K562 (cell line): ENCODE results near the gene IGSF21. TPM values are rescaled to one million over a fixed set of nuclear protein-coding genes. Genes with fewer than 3 reads are reported as not detected.
A peak's percentile ranks its signal among the peaks of the same experiment; 100 is the strongest.

Experiments
- CHD2 ChIP-seq: IDR thresholded peaks from 2 replicates; pipeline ENCODE4 v1.6.1; 2011; ENCODE audit warnings: low read depth, low read length
- DIDO1 ChIP-seq: fragments of 450-650 bp; IDR thresholded peaks from 2 replicates; pipeline ENCODE4 v1.6.1; 2016; ENCODE audit warnings: low read depth, missing biosample characterization, missing genetic modification characterization
- DMBX1 ChIP-seq: fragments of 250-450 bp; sonication (Bioruptor Pico); IDR thresholded peaks from 2 replicates; pipeline ENCODE4 v1.8.0; 2022; ENCODE audit warnings: inconsistent platforms, mild to moderate bottlenecking, moderate library complexity, borderline replicate concordance
- ELF4 ChIP-seq: fragments of 450-650 bp; formaldehyde crosslinking; IDR thresholded peaks from 2 replicates; pipeline ENCODE4 v1.4.0; 2022; ENCODE audit warnings: missing genetic modification characterization
- EZH2 ChIP-seq: IDR thresholded peaks from 2 replicates; pipeline ENCODE4 v1.6.1; 2012; ENCODE audit warnings: low read depth, mild to moderate bottlenecking, inconsistent platforms, low read length, borderline replicate concordance
- GATAD2B ChIP-seq: fragments of 450-650 bp; IDR thresholded peaks from 2 replicates; pipeline ENCODE4 v1.6.1; 2017; ENCODE audit warnings: mild to moderate bottlenecking, borderline replicate concordance
- HMG20B ChIP-seq: fragments of 250-450 bp; sonication (Bioruptor Pico); IDR thresholded peaks from 2 replicates; pipeline ENCODE4 v1.5.0; 2021; ENCODE audit warnings: mild to moderate bottlenecking
- HSF4 ChIP-seq: fragments of 250-450 bp; sonication (Bioruptor Pico); IDR thresholded peaks from 2 replicates; pipeline ENCODE4 v2.1.2; 2022; ENCODE audit warnings: mild to moderate bottlenecking, moderate library complexity, borderline replicate concordance
- JUNB ChIP-seq: fragments of 450-650 bp; formaldehyde crosslinking; conservative IDR thresholded peaks from 2 replicates; pipeline ENCODE4 v1.4.0; 2020; ENCODE audit warnings: mild to moderate bottlenecking
- KAT8 ChIP-seq: fragments of 450-650 bp; IDR thresholded peaks from 2 replicates; pipeline ENCODE4 v1.6.1; 2016; ENCODE audit warnings: low read depth, mild to moderate bottlenecking
- MAZ ChIP-seq, 2 experiments: fragments of 450-650 bp in 1 of 2; sonication (generic) in 1 of 2; formaldehyde crosslinking; IDR thresholded peaks in 1 of 2; conservative IDR thresholded peaks in 1 of 2; 2 replicates each; pipeline versions ENCODE4 v1.4.0 to v1.5.0; 2020; ENCODE audit warnings: mild to moderate bottlenecking in 1 of 2, missing genetic modification reagents in 1 of 2
- MCM2 ChIP-seq: fragments of 450-650 bp; IDR thresholded peaks from 2 replicates; pipeline ENCODE4 v1.6.1; 2017; ENCODE audit warnings: low read depth, mild to moderate bottlenecking
- NR2C2 ChIP-seq, 2 experiments: fragments of 200-800 bp in 1 of 2; sonication (Bioruptor generic) in 1 of 2; sonication (generic) in 1 of 2; formaldehyde crosslinking in 1 of 2; IDR thresholded peaks; 2 replicates each; pipeline versions ENCODE4 v1.6.1 to v1.8.0; 2016 to 2022; ENCODE audit warnings: mild to moderate bottlenecking in 1 of 2, missing compliant biosample characterization in 1 of 2, missing genetic modification characterization in 1 of 2, missing genetic modification reagents in 1 of 2
- PHTF2 ChIP-seq: fragments of 250-450 bp; sonication (Bioruptor Pico); IDR thresholded peaks from 2 replicates; pipeline ENCODE4 v1.5.0; 2021; ENCODE audit warnings: mild to moderate bottlenecking
- SLC30A9 ChIP-seq: fragments of 250-450 bp; sonication (Bioruptor Pico); IDR thresholded peaks from 2 replicates; pipeline ENCODE4 v1.8.0; 2022; ENCODE audit warnings: mild to moderate bottlenecking, moderate library complexity
- ZFP36 ChIP-seq: fragments of 150-350 bp; IDR thresholded peaks from 2 replicates; pipeline ENCODE4 v1.6.1; 2018; ENCODE audit warnings: low read length, low read depth; ENCODE audit not compliant: partially characterized antibody
- ZNF12 ChIP-seq: sonication (generic); formaldehyde crosslinking; IDR thresholded peaks from 2 replicates; pipeline ENCODE4 v1.4.0; 2020; ENCODE audit warnings: mild to moderate bottlenecking, missing genetic modification reagents
- ZNF766 ChIP-seq: fragments of 200-800 bp; sonication (Bioruptor generic); conservative IDR thresholded peaks from 2 replicates; pipeline ENCODE4 v1.6.1; 2016; ENCODE audit warnings: missing genetic modification characterization, missing compliant biosample characterization
- polyA plus RNA-seq, 8 experiments: library from polyadenylated mRNA; depleted of rRNA in 4 of 8; stranded (reverse) in 5 of 8; unstranded in 3 of 8; fragments of >200 nt; fragmentation: Nextera tagmentation in 2 of 8; fragmentation: Illumina TruSeq in 1 of 8; extraction: Ambion mirVana in 2 of 8; extraction: Trizol in 1 of 8; gene quantifications; 2 replicates each; pipeline versions ENCODE4 v1.2.1 to v1.2.3, GENCODE V29; 2011 to 2014; ENCODE audit warnings: inconsistent platforms in 1 of 8, missing spikeins in 1 of 8
- total RNA-seq, 7 experiments: library from RNA; depleted of rRNA in 6 of 7; stranded (reverse); fragments of >200 nt in 6 of 7; fragmentation: Illumina TruSeq in 2 of 7; extraction: Trizol in 2 of 7; gene quantifications; 2 replicates each; pipeline versions ENCODE4 v1.2.1 to v1.2.3, GENCODE V29; 2011 to 2021; ENCODE audit warnings: low replicate concordance in 1 of 7
- TF ChIP-seq, protein P1 (sequence below): fragments of 250-450 bp; sonication (Bioruptor Pico); IDR thresholded peaks from 2 replicates; pipeline ENCODE4 v1.9.0; 2021; ENCODE audit warnings: mild to moderate bottlenecking, inconsistent platforms
- TF ChIP-seq, protein P2 (sequence below): fragments of 450-650 bp; IDR thresholded peaks from 2 replicates; pipeline ENCODE4 v1.6.1; 2016; ENCODE audit warnings: mild to moderate bottlenecking
- TF ChIP-seq, protein P3 (sequence below): fragments of 250-450 bp; sonication (Bioruptor Pico); IDR thresholded peaks from 2 replicates; pipeline ENCODE4 v1.5.0; 2020; ENCODE audit warnings: mild to moderate bottlenecking, borderline replicate concordance
- TF ChIP-seq, protein P4 (sequence below): sonication (generic); IDR thresholded peaks from 2 replicates; pipeline ENCODE4 v1.6.1; 2016

Gene IGSF21
- total and polyA plus RNA-seq, 9 of the 15 experiments (the other 6 are each of a cell fraction or from before 2014, with no cell fraction given), result not detected

DNA sequence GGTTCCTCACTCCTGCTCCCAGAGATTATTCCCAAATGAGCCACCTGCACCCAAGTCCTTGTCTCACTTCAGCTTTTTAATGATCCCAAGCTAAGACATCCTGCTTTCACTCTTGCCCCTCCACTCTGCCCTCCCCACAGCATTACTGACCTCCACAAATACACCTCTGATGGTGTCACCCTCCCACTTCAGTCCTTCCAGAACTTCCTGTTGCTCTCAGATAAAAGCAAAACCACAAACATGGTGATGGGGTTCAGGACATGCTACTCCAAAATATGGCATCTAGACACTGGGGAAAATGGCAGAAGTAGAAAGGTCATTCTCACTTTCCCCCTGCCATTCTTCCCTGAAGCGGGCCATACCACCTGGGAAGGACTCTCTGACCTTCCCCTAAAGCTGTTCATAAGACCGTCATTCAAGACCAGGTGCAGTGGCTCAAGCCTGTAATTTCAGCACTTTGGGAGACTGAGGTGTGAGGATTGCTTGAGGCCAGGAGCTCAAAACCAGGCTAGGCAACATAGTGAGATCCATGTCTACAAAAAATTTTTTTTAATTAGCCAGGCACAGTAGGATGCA, 307.4 kb downstream of the IGSF21 start (continued):
- TF ChIP-seq ZFP36 (no peak), HMG20B (CRISPR knock-in tag) (no peak), MAZ (CRISPR knock-in tag; conservative IDR thresholded peaks at IDR 0.05 in 1 of 2, IDR thresholded peaks at IDR 0.05 in 1 of 2) (no peak; a peak in 2 of 4 replicates), SLC30A9 (CRISPR knock-in tag) (no peak), JUNB (0 out of 2 replicates have a peak, but pooled peaks have one; percentile 10), ZNF766 (peak; percentile 84), NR2C2 (CRISPR knock-in tag; IDR thresholded peaks at IDR 0.05) (no peak), NR2C2 (tag; IDR thresholded peaks at IDR 0.05) (peak; percentile 80), DMBX1 (CRISPR knock-in tag) (no peak; the same call in 1 of the 2 replicates), HSF4 (CRISPR knock-in tag) (no peak), DIDO1 (no peak), KAT8 (no peak), EZH2 (no peak), GATAD2B (no peak), MCM2 (no peak), PHTF2 (no peak), CHD2 (no peak), ZNF12 (CRISPR knock-in tag) (no peak), ELF4 (CRISPR knock-in tag) (peak; percentile 91)
- TF ChIP-seq, protein P1, sequence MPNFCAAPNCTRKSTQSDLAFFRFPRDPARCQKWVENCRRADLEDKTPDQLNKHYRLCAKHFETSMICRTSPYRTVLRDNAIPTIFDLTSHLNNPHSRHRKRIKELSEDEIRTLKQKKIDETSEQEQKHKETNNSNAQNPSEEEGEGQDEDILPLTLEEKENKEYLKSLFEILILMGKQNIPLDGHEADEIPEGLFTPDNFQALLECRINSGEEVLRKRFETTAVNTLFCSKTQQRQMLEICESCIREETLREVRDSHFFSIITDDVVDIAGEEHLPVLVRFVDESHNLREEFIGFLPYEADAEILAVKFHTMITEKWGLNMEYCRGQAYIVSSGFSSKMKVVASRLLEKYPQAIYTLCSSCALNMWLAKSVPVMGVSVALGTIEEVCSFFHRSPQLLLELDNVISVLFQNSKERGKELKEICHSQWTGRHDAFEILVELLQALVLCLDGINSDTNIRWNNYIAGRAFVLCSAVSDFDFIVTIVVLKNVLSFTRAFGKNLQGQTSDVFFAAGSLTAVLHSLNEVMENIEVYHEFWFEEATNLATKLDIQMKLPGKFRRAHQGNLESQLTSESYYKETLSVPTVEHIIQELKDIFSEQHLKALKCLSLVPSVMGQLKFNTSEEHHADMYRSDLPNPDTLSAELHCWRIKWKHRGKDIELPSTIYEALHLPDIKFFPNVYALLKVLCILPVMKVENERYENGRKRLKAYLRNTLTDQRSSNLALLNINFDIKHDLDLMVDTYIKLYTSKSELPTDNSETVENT (CRISPR knock-in tag), result no peak
- TF ChIP-seq, protein P2, sequence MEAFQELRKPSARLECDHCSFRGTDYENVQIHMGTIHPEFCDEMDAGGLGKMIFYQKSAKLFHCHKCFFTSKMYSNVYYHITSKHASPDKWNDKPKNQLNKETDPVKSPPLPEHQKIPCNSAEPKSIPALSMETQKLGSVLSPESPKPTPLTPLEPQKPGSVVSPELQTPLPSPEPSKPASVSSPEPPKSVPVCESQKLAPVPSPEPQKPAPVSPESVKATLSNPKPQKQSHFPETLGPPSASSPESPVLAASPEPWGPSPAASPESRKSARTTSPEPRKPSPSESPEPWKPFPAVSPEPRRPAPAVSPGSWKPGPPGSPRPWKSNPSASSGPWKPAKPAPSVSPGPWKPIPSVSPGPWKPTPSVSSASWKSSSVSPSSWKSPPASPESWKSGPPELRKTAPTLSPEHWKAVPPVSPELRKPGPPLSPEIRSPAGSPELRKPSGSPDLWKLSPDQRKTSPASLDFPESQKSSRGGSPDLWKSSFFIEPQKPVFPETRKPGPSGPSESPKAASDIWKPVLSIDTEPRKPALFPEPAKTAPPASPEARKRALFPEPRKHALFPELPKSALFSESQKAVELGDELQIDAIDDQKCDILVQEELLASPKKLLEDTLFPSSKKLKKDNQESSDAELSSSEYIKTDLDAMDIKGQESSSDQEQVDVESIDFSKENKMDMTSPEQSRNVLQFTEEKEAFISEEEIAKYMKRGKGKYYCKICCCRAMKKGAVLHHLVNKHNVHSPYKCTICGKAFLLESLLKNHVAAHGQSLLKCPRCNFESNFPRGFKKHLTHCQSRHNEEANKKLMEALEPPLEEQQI, result no peak
- TF ChIP-seq, protein P3, sequence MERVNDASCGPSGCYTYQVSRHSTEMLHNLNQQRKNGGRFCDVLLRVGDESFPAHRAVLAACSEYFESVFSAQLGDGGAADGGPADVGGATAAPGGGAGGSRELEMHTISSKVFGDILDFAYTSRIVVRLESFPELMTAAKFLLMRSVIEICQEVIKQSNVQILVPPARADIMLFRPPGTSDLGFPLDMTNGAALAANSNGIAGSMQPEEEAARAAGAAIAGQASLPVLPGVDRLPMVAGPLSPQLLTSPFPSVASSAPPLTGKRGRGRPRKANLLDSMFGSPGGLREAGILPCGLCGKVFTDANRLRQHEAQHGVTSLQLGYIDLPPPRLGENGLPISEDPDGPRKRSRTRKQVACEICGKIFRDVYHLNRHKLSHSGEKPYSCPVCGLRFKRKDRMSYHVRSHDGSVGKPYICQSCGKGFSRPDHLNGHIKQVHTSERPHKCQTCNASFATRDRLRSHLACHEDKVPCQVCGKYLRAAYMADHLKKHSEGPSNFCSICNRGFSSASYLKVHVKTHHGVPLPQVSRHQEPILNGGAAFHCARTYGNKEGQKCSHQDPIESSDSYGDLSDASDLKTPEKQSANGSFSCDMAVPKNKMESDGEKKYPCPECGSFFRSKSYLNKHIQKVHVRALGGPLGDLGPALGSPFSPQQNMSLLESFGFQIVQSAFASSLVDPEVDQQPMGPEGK (CRISPR knock-in tag), result no peak
- TF ChIP-seq, protein P4, sequence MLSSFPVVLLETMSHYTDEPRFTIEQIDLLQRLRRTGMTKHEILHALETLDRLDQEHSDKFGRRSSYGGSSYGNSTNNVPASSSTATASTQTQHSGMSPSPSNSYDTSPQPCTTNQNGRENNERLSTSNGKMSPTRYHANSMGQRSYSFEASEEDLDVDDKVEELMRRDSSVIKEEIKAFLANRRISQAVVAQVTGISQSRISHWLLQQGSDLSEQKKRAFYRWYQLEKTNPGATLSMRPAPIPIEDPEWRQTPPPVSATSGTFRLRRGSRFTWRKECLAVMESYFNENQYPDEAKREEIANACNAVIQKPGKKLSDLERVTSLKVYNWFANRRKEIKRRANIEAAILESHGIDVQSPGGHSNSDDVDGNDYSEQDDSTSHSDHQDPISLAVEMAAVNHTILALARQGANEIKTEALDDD, result no peak
